ENCODE results near the gene PIAS1. TPM values are rescaled to one million over a fixed set of nuclear protein-coding genes. Genes with fewer than 3 reads are reported as not detected.
A peak's percentile ranks its signal among the peaks of the same experiment; 100 is the strongest.

The PIAS1 gene
- total RNA-seq, 1 donor from 2014 or later, result 30.8 TPM

DNA sequence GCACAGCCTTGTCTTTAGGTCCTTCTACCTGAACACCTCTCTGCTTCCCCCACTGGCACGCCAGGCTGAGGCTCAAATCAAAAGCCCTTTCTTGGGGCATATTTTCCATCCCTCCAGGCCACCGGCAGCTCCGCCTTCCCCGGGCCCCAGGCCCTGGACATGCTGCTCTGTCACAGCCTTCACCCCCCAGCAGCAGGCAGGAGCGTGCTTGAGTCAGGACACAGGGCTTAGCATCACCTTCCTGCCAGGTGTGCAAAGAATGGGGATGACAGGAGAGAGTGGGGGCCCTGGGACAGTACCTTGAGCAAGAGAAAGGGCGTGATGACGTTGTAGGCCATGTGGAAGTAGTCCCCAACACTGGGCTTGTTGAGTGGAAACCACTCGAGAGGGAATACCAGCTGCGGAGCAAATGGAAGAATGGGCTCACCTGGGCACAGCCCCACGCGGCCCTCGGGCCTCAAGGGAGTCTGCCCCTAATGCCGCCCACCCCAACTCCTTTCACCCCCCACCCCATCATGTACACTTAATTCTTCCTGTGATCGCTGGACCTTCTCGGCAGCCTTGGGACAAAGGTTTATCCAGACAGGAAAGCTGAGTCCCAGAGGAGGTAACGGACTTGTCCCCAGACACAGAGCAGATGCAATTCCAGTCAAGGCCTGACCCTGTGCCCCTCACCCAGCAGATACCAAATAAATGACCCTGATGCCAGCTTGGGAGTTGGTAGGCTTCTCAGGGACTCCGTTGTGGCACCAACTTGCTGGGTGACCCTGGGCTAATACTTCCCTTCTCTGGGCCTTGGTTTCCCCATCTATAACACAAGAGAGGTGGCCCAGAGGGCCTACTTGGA, 160.1 kb downstream of the PIAS1 start:
- Mint-ChIP-seq H3K9me3 (ENCODE audit: low read depth) (no peaks in the 10 kb centered on the region), H3K4me1 (ENCODE audit: low read depth) (no peaks in the 10 kb centered on the region), H3K27me3 (ENCODE audit: low read depth) (no peaks in the 10 kb centered on the region), H3K27ac (ENCODE audit: unreplicated experiment) (no peak overlapping the region), H3K4me3 (ENCODE audit: unreplicated experiment) (no peak overlapping the region), H3K36me3 (ENCODE audit: low read depth) (peaks cover 3% of the 10 kb centered on the region)
- DNase-seq (ENCODE audit: low spot score), result no peak
- TF ChIP-seq CTCF (IDR thresholded peaks at IDR 0.05), result no peak

GRCh38 chr15:68214838-68215254, 160.7 kb downstream of the PIAS1 start:
- H3K36me3 Mint-ChIP-seq (ENCODE audit: low read depth), result peaks cover 3% of the 10 kb centered on the region
- no peaks in the 10 kb centered on the region for H3K27me3 Mint-ChIP-seq (ENCODE audit: low read depth)
- no peak overlapping the region for H3K27ac Mint-ChIP-seq (ENCODE audit: unreplicated experiment)
- no peaks in the 10 kb centered on the region for H3K4me1 Mint-ChIP-seq (ENCODE audit: low read depth)
- no peaks in the 10 kb centered on the region for H3K9me3 Mint-ChIP-seq (ENCODE audit: low read depth)
- no peak for DNase-seq (ENCODE audit: low spot score)
- no peak overlapping the region for H3K4me3 Mint-ChIP-seq (ENCODE audit: unreplicated experiment)
- TF ChIP-seq CTCF (IDR thresholded peaks at IDR 0.05), result no peak

- H3K36me3 Mint-ChIP-seq (ENCODE audit: low read depth), result peaks cover 3% of the 10 kb centered on the region
- H3K27me3 Mint-ChIP-seq (ENCODE audit: low read depth), result no peaks in the 10 kb centered on the region
- no peak overlapping the region for H3K4me3 Mint-ChIP-seq (ENCODE audit: unreplicated experiment)
- no peak for TF ChIP-seq CTCF (IDR thresholded peaks at IDR 0.05)
- H3K4me1 Mint-ChIP-seq (ENCODE audit: low read depth), result no peaks in the 10 kb centered on the region
- DNase-seq (ENCODE audit: low spot score), result no peak
- H3K9me3 Mint-ChIP-seq (ENCODE audit: low read depth), result no peaks in the 10 kb centered on the region
- no peak overlapping the region for H3K27ac Mint-ChIP-seq (ENCODE audit: unreplicated experiment)
Observed at GRCh38 chr15:68217341-68217740, 163.2 kb downstream of the PIAS1 start.

DNA sequence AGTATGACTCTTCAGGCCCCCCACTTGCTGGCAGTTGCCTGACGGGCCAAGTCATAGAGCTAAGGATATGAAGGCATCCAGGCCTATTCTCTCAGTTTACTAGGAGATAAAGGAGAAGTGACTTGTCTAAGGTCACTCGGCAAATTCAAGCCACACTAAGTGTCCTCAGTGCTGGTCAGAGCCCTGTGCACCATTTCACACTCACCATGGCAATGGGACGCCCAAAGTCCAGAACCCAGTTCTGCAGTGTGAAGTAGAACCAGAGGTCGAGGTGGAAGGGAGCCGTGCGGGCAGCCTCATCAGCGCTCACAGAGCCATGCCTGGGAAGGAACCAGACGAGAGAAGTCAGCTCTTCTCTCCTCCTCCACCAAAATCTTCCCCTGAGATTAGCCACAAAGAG, 164.2 kb downstream of the PIAS1 start:
- peaks cover 3% of the 10 kb centered on the region for H3K36me3 Mint-ChIP-seq (ENCODE audit: low read depth)
- H3K4me3 Mint-ChIP-seq (ENCODE audit: unreplicated experiment), result no peak overlapping the region

More for the DNA sequence above, 164.2 kb downstream of the PIAS1 start:
- Mint-ChIP-seq H3K27ac (ENCODE audit: unreplicated experiment) (no peak overlapping the region), H3K27me3 (ENCODE audit: low read depth) (no peaks in the 10 kb centered on the region), H3K4me1 (ENCODE audit: low read depth) (no peaks in the 10 kb centered on the region), H3K9me3 (ENCODE audit: low read depth) (no peaks in the 10 kb centered on the region)
- TF ChIP-seq CTCF (IDR thresholded peaks at IDR 0.05), result no peak
- peak; percentile 26 for DNase-seq (ENCODE audit: low spot score)

All from chondrocyte (in vitro differentiated cells).